ENCODE data around the gene LDAF1. TPM values are rescaled to one million over a fixed set of nuclear protein-coding genes. Genes with fewer than 3 reads are reported as not detected.
"Not testable (repeated sequence)": the region's sequence is repeated elsewhere in the genome, so short reads cannot be mapped to it uniquely, and the experiment has no call there.

LDAF1 gene
- total and polyA plus RNA-seq, 2 donors (not counting 1 experiment from before 2014, with no cell fraction given): 36.3 to 123 TPM

GRCh38 chr16:21169249-21169981, 10.9 kb downstream of the LDAF1 start:
- Histone ChIP-seq H3K27me3 (ENCODE audit: control insufficient read depth, insufficient read depth, low read length) (no peaks in the 10 kb centered on the region), H3K9me3 (ENCODE audit: control insufficient read depth, insufficient read depth, low read depth, low read length) (no peaks in the 10 kb centered on the region), H3K36me3 (ENCODE audit: control insufficient read depth, insufficient read depth, low read length) (peaks cover 4% of the 10 kb centered on the region), H3K27ac (ENCODE audit: insufficient read depth, low read length) (no peak overlapping the region), H3K9ac (ENCODE audit: insufficient read depth, low read length) (no peak overlapping the region), H3K4me1 (ENCODE audit: control insufficient read depth, extremely low read depth, insufficient read depth, low read length) (peaks cover 5% of the 10 kb centered on the region), H3K79me2 (ENCODE audit: control insufficient read depth, insufficient read depth, low read length) (no peaks in the 10 kb centered on the region), H3K4me2 (ENCODE audit: extremely low read depth, insufficient read depth, low read length) (no peak overlapping the region), H3K4me3 (replicated peaks in 1 of 4; ENCODE audit: control extremely low read depth in 1 of 4, insufficient read depth in 1 of 4, low read depth in 3 of 4, low read length in 4 of 4) (no peak overlapping the region), H2AFZ (ENCODE audit: low read length) (no peak overlapping the region), H4K20me1 (ENCODE audit: control insufficient read depth, extremely low read depth, insufficient read depth, low read length) (no peaks in the 10 kb centered on the region)
- peak; percentile 68 to 80 for DNase-seq (ENCODE audit: low read depth in 2 of 2)
- TF ChIP-seq, protein P1, sequence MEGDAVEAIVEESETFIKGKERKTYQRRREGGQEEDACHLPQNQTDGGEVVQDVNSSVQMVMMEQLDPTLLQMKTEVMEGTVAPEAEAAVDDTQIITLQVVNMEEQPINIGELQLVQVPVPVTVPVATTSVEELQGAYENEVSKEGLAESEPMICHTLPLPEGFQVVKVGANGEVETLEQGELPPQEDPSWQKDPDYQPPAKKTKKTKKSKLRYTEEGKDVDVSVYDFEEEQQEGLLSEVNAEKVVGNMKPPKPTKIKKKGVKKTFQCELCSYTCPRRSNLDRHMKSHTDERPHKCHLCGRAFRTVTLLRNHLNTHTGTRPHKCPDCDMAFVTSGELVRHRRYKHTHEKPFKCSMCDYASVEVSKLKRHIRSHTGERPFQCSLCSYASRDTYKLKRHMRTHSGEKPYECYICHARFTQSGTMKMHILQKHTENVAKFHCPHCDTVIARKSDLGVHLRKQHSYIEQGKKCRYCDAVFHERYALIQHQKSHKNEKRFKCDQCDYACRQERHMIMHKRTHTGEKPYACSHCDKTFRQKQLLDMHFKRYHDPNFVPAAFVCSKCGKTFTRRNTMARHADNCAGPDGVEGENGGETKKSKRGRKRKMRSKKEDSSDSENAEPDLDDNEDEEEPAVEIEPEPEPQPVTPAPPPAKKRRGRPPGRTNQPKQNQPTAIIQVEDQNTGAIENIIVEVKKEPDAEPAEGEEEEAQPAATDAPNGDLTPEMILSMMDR (conservative IDR thresholded peaks at IDR 0.05 in 1 of 2, IDR thresholded peaks at IDR 0.05 in 1 of 2; ENCODE audit: low read depth in 1 of 2, low read length in 2 of 2): no peak
- no peak for TF ChIP-seq EZH2 (IDR thresholded peaks at IDR 0.05; ENCODE audit: low read length, missing control alignments)

GRCh38 chr16:21170116-21170515, 11.6 kb downstream of the LDAF1 start:
- DNase-seq (ENCODE audit: low read depth in 2 of 2): not testable (repeated sequence)

GRCh38 chr16:21172650-21173049, 14.2 kb downstream of the LDAF1 start:
- Histone ChIP-seq H3K4me2 (ENCODE audit: extremely low read depth, insufficient read depth, low read length) (no peak overlapping the region), H3K9me3 (ENCODE audit: control insufficient read depth, insufficient read depth, low read depth, low read length) (no peaks in the 10 kb centered on the region), H2AFZ (ENCODE audit: low read length) (no peak overlapping the region), H3K27me3 (ENCODE audit: control insufficient read depth, insufficient read depth, low read length) (no peaks in the 10 kb centered on the region), H4K20me1 (ENCODE audit: control insufficient read depth, extremely low read depth, insufficient read depth, low read length) (no peaks in the 10 kb centered on the region), H3K27ac (ENCODE audit: insufficient read depth, low read length) (no peak overlapping the region), H3K4me3 (replicated peaks in 1 of 4; ENCODE audit: control extremely low read depth in 1 of 4, insufficient read depth in 1 of 4, low read depth in 3 of 4, low read length in 4 of 4) (no peak overlapping the region), H3K4me1 (ENCODE audit: control insufficient read depth, extremely low read depth, insufficient read depth, low read length) (peaks cover 2% of the 10 kb centered on the region), H3K9ac (ENCODE audit: insufficient read depth, low read length) (no peak overlapping the region), H3K36me3 (ENCODE audit: control insufficient read depth, insufficient read depth, low read length) (no peaks in the 10 kb centered on the region), H3K79me2 (ENCODE audit: control insufficient read depth, insufficient read depth, low read length) (no peaks in the 10 kb centered on the region)
- no peak for DNase-seq (ENCODE audit: low read depth in 2 of 2)
- no peak for TF ChIP-seq EZH2 (IDR thresholded peaks at IDR 0.05; ENCODE audit: low read length, missing control alignments)
- TF ChIP-seq, protein P1 (conservative IDR thresholded peaks at IDR 0.05 in 1 of 2, IDR thresholded peaks at IDR 0.05 in 1 of 2; ENCODE audit: low read depth in 1 of 2, low read length in 2 of 2): no peak

More at GRCh38 chr16:21170116-21170515, 11.6 kb downstream of the LDAF1 start:
- not testable (repeated sequence) for H3K4me2 ChIP-seq (ENCODE audit: extremely low read depth, insufficient read depth, low read length); H3K4me3 ChIP-seq (replicated peaks in 1 of 4; ENCODE audit: control extremely low read depth in 1 of 4, insufficient read depth in 1 of 4, low read depth in 3 of 4, low read length in 4 of 4); H3K36me3 ChIP-seq (ENCODE audit: control insufficient read depth, insufficient read depth, low read length); H4K20me1 ChIP-seq (ENCODE audit: control insufficient read depth, extremely low read depth, insufficient read depth, low read length); H3K79me2 ChIP-seq (ENCODE audit: control insufficient read depth, insufficient read depth, low read length); H3K9me3 ChIP-seq (ENCODE audit: control insufficient read depth, insufficient read depth, low read depth, low read length); H3K27ac ChIP-seq (ENCODE audit: insufficient read depth, low read length); H3K27me3 ChIP-seq (ENCODE audit: control insufficient read depth, insufficient read depth, low read length); H2AFZ ChIP-seq (ENCODE audit: low read length); H3K4me1 ChIP-seq (ENCODE audit: control insufficient read depth, extremely low read depth, insufficient read depth, low read length); H3K9ac ChIP-seq (ENCODE audit: insufficient read depth, low read length)
